GM21390 (cell line): ENCODE data around the gene SSRP1.

Experiments
- ATAC-seq: cut with Tn5 transposase; IDR thresholded peaks from one replicate; pipeline ENCODE4 v1.9.1; 2021; ENCODE audit not compliant: unreplicated experiment

SSRP1 gene

DNA sequence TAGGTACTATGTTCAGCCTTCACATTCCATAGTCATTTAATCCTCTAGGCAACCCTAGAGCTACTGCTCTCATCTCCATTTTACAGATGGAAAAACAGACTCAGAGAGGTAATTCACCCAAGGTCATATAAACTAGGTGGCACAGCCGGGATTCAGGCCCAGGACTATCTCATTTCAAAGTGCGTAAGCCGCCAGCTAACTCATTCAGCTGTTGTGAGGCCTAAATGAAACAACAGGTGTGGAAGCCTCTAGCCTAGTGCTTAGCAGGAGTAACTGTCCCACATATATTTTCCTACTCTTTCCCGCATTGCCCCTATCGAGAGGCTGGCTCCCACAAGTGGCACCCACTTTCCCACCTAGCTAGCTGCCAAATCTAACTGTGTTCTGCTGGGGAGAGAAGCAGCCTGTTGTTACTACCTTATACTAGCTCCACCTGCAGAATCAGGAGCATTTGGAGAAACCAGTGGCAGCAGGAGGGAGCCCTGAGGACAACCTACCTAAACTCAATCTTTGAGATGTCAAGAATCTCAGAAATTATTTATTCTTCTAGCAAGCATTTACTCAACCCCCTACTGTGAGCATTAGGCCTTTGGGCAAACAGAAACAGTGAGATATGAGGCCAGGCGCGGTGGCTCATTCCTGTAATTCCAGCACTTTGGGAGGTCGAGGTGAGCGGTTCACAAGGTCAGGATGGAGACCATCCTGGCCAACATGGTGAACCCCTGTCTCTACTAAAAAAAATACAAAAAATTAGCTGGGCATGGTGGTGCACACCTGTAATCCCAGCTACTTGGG lies 24.4 kb upstream of the SSRP1 start:
- no peak for ATAC-seq

DNA sequence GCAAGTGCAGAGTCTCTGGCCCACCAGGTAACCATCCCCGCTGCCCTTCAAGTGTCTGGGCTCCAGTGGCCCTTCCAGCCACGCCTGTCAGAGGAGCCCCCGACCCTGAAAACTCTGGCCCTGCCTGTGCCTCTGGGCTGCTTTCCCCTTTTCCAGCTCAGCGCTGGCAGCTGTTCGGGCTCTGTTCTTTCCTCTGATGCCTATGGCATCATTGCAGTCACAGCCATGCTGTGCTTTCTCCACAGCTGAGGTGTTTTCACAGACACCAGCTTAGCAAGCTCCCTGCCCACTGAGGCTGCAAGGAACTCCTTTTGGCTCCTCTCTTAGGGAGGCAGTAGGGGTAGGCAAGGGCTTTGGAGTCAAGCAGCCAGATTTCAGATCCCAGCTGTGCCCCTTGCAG lies 23.7 kb upstream of the SSRP1 start:
- ATAC-seq: no peak

DNA sequence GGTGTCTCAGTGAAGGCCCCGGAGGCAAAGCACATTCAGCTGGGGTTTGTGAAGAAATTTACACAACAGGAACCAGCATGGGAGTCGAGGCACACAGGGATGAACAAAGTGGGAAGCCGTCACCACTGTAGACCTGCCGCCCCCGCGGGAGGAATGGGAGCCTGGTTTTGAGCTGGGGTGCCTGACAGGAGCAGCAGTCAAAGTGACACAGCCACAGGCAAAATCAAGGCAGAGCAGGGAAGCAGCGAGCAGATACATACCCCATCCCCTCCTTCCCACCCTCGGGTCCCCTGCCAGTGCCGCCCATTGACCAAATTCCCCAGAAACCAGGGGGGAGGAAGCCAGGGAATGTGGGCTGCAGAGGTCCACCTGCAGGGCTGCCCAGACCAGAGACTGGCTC lies 23.3 kb upstream of the SSRP1 start:
- ATAC-seq: no peak

DNA sequence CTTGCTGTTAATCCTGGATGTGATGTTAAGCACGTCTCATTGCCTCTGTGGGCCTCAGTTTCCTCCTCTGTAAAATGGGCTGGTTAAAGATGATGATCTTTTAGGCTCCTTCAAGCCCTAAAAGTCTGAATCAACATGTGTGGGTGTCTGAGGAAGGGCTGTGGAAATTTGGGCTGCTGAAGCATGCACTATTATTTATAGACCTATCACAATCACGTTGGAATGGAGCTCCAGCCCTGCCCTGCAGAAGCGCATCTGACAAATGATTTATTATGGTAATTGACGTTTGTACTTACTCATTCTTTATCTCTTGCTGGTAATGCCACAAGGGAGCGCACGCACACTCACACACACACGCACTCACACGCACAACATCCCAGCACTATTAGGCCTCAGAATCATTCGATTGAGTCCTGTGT lies 22.9 kb upstream of the SSRP1 start:
- ATAC-seq: no peak

DNA sequence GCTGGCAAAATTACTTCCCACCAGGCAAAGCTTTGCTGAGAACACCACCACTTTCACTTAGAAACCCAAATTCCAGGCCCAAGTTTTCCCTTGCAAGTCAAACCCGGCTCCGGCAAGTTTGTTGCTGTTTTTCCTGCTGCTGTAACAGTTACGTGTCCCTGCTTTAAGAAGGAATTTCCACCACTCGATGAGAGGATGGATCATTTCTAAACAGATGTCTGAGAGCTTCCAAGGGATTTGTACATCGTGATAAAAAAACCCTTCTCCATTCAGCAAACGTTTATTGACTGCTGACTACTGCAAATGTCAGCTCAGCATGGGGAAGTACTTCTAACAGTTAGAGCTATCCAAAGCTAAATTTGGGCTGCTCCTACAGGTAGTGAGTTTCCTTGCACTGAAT lies 22.2 kb upstream of the SSRP1 start:
- ATAC-seq: no peak

DNA sequence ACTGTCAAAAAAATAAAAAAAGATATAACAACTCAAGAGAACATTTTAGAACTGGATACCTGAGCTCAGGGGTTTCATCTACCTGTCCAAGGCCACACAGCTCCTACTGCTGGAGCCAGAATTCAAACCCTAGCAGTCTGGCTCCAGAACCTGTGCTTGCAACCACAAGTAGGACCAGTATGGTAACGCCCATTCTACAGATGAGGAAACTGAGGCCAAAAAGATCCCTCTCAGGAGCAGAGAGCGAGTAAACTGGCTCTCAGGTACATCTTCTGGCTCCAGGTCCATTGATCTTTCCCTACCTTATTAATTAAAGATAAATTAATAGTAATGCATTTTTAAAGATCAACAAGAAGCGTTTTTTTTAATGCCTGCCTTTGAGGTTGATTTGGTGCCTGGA lies 21.6 kb upstream of the SSRP1 start:
- ATAC-seq: no peak

DNA sequence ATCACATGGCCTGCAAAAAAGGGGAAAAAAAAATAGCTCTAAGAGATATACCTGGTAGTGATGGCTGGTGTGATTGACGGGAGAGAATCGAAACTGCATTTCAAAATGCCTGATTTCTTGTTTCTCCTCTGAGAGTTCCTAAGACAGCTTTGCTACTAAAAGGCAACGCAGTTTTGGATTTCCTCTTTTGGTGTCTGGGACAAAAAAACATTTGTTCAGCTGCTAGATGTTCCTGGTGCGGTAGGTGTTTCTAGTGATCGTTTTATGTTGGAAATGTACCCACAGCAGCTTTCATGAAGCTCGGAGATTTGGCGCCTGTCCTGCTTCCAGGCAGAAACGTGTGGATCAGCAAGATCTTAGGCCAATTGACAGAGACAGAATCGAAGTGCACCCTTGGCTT lies 20.6 kb upstream of the SSRP1 start:
- ATAC-seq: no peak

DNA sequence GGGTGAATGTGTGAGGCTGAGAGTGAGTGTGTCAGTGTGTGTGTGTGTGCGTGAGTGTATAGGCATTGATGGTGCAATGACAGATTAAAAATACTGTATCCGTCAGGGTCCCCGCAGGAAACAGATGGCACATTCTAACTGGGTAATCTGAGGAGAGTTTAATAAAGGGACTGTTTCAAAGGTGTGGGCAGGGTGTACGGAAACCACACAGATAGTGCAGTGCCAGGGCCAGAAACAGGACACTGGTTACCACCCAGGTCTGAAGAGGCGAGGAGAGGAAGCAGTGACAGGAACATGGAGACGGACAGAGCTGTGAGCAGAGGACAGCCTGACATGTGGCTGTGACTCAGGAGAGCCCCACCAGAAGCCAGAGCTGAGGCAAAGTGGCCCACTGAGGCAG lies 19.0 kb upstream of the SSRP1 start:
- no peak for ATAC-seq

DNA sequence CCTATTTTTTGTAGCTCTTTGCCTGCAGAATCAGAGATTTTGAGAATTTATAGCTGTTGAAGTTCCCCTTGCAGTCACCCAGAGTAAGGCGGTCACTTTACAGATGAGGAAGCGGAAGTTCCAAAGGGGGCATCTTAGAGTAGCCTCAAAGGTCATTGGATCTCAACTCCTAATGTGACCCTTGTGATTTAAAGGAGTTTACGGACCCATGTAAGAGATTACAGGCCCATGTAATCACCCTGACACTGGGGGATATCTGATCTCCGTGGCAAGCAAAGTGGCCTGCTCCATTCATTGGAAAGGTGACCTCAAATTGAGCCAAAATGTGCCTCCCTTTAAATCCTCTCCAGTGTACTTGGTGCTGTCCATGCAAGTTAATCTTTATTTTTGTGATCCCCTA lies 18.2 kb upstream of the SSRP1 start:
- no peak for ATAC-seq

DNA sequence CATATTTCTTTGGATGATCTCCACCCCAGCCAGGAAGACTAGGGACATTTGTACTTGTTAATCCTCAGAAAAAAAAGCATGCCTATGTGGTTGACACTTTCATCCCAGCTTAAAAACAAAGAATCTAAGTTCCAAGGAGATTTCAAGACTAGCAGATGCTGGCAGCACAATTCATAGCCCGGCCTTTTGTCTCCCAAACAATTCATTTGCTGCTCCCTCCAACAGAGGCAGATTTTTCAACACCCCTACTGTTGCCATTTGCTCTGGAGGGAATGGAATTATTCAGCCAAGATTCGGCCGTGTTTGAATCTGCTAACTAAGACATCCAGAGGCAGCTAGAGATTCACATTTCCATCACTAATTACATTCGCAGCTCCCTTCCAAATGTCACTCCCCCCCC lies 17.8 kb upstream of the SSRP1 start:
- no peak for ATAC-seq

DNA sequence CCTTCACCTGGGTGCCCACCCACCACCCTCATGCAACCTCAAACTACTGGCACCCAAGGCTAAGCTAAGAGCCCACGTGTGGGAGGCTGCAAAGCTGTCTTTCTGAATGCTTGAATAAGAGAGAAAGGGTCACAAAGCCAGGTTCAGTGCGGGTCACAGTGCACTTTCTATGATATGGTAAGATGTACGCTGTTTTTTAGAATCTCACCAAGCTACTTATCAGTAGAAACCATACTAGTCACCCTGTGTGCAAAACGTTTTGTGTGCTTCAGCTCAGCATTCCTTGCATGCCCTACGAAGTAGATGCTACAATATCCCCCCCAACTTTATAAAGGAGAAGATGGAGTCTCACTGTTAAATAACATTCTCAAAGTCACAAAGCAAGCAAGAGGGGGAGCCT lies 17.3 kb upstream of the SSRP1 start:
- no peak for ATAC-seq

DNA sequence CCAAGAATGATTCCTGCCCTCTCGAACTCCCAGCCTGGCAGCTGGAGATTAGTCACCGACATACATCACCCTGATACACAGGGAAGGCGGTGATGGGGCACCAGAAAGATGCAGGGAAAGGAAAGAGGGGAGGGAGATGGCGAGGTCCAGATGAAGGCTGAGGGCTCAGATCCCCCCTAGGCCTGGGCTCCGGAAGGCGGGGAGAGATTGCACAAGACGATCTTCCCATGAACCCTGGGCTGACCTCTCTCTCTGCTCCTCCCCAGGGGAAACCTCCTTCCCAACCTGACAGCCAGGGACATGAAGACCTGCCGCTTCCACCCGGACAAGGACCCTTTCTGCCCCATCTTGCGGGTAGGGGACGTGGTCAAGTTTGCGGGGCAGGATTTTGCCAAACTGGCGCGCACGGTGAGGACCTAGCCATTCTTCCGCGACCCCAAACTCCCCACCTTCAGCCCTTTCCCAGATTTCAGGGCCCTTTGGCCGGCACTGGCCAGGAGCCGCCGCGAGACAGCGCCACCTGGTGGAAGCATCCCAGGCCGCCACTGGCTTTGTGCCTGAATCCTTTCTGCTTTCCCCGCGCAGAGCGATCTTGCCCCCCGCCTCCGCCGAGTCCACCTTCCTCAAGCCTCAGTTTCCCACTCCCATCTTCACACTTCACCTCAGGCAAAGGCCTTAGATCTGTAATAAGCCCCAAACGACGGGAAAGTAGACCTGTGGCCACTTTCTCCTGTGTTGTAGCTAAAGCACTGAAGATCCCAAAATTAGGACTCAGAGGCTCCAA lies 14.0 kb upstream of the SSRP1 start:
- no peak for ATAC-seq

DNA sequence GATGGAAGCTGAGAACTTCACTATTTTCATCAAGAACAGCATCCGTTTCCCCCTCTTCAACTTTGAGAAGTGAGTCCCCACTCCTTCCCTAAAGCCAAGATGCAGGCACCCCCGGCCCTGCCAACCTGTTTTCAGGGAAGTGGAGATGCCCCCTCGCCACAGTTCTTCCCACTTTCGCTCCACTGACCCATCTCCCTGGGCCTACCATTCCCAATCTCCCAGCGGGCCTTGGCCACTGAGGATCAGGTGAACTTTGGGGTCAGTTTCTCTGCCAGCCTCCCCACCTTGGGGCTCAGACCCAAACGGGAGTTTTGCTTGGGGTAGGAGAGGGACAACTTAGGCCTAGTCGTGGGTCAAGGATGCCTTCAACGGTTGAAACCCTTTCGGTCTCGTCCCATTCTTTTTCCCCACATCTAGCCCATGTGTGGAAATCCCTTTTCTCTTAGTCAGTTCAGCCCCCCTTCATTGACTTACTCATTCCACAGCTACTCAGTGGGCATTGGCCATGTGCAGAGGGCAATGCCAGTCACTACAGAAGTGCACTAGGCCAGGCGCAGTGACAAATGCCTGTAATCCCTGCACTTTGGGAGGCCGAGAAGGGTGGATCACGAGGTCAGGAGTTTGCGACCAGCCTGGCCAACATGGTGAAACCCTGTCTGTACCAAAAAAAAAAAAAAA lies 13.1 kb upstream of the SSRP1 start:
- no peak for ATAC-seq

DNA sequence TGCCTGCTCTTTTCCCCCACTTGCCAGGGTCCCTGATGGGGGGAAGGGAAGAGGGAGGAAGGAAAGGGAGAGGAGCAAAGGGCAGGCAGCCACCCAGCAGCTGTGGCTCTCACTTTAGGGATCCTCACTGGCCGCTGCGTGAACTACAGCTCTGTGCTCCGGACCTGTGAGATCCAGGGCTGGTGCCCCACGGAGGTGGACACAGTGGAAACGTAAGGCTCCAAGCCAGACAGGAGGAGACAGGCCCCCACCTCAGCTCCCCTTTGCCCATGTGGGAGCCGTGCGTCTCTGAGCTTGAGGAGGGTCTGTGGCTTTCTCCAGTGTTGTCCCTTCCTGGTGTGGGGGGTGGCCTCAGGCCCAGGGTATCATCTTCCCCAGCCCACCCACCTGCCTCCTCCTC lies 12.4 kb upstream of the SSRP1 start:
- no peak for ATAC-seq

DNA sequence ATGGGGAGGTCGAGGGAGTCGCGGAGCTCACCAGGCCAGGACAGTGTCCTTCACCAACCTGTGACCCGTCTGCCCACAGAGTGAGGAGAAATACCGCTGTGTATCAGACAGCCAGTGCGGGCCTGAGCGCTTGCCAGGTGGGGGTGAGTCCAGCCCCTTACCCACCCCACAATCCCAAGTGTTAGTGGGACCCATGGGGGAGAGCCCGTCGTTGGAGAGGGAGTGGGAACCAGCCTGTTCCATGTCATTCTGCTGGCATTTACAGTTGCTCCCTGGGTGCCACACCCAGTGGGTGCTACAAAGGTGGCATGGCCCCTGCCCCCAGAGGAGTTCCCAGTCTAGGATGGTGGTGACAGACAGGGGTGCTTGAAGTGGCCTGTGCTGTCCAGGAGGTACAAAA lies 11.6 kb upstream of the SSRP1 start:
- ATAC-seq: no peak

DNA sequence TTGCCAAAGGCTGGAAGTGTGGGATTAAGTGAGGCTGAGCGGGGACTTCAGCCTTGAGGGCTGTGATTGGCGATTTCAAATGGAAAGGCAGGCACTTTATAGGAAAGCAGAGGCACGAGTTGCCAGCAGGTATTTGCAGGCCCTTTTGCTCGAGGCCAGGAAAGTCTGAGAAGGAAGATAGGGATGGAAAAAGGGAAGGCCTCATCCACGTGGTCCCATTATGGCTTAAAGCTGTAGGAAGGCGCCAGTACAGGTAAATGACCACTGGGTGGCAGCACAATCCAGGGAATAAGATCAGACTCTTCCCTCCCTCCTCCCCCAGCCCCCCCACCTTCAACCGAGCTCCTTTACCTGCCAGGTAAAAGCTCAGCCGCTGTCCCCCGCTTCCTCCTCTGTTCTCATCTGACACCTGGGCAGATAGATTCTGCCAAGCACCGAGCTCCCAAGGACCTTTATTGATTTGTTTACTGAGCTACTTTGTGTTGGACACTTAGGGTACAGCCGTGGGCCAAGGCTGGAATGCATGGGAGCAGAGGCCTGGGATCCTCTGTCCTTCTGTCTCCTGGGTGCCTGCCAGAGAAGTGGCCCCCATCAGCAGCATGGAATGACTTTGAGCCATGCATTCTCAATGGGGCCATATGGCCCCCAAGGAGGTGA lies 10.0 kb upstream of the SSRP1 start:
- ATAC-seq: peak; percentile 81

DNA sequence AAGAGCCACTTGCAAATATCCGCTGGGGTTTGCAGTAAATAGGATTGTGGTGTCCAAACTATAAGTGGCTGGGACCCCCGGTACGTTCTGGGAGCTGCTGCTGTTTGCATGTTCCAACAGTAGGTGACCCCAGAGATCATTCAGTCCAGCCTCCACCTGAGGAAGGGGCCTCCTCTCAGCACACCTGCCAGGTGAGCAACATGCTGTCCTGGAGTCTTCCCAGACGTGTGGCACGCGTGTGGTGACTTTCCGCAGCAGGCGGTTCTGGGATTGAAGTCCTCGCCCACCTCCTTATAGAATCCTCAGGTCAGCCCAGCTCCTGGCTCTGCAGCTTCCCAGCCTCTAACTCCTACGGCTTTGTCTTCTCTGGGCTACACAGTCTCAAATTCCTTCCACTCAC lies 9.1 kb upstream of the SSRP1 start:
- no peak for ATAC-seq

DNA sequence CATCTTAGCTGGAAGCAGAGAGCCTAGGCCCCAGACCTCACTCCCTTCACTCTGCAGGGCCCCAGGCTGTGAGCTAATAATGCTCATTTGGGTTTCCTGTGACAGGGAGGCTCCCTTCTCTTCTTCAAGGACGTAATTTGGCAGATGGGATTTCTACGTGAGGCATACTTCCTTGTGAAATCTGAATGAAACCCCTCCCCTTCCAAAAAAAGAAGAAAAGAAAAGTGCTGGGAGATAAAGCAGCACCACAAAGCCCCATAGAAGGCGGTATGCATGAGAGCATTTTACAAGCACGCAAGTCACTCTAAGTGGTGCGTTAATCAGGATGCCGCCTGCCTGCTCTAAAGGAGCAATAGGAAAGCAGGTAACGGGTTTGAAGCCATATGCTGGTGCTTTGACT lies 8.1 kb upstream of the SSRP1 start:
- ATAC-seq: no peak

DNA sequence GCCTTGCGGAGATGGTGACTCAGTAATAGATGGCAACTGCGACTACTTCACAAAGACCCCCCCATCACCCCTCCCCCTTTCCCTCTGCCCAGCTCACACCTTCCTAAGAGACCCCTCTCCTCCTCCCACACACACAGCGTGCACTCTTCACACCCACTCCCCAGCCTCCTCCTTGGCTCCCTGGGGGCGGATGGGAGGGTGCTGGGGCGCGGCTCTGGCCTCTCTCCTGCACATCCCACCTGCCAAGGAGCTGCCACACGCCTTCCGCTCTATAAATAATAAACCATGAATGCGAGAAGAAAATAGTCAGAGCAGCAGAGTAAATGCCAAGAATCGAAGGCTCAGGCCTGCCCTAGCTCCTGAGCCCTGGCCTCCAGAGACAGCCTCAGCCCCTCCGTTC lies 7.0 kb upstream of the SSRP1 start:
- ATAC-seq: no peak

DNA sequence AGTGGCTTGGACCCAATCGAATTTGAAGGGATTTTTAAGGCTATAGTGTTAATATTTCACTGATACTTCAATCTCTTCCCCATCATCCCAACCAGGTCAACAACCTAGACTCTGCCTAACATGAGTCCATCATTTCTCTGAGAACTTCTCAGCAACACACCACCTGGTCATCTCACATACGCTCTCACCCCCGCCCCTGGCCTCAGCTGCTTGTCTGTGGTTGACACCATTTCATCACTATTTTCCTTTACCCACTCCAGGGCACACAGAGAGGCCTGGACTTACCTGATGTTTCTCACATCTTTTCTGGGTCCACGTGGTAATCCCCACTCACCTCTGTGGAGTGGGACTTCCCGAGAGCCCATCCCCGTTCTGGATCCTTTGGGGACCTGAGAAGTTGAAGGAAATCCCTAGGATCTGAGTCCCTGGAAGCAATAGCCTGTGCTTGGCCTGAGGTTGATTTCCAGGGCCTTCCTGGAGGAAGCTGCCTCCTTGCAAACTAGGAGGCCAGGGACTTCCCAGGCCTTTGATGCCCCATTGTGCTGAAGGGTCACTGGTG lies 5.6 kb upstream of the SSRP1 start:
- no peak for ATAC-seq

DNA sequence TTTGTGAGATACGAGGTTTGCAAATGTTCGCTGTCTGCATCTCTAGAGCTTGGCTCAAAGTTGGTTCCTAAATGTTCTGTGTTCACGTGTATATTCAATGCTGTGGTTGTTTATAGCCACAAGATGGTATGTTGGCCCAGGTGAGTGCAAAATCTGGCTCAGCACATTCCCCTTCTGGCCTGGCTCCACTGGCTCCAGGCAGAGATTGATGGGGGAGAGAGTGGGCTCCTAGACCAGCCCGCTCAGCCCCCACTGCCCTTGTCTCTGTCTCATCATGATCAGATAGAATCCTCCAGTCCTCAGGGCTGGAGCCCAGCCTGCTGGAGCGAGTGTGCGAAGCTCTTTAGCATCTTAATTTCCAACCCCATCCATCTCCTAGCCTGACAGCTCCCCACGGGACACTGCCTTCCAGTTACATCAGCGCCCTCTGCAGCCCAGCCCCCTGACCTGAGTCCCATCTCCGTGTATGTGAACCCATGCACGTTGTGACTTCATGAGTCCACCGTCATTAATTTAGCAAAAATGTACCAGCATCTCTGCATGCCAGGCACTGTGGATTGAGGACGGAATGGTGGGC lies 4.4 kb upstream of the SSRP1 start:
- no peak for ATAC-seq
